NCI-H446 treated with DMSO at 0.1 percent for 48 hours (cell line): ENCODE data around the gene CYB5R4.
A peak's percentile ranks its signal among the peaks of the same experiment; 100 is the strongest.
"Not testable (repeated sequence)": the region's sequence is repeated elsewhere in the genome, so short reads cannot be mapped to it uniquely, and the experiment has no call there.

Source experiments
- DNase-seq: peaks from one replicate; lab custom pipeline; 2025; lab: John Stamatoyannopoulos, UW

Gene CYB5R4

GRCh38 chr6:83867043-83867442 is 7.6 kb downstream of the CYB5R4 start:
- DNase-seq = no peak

- no peak for DNase-seq
Measured at GRCh38 chr6:83867527-83868161, 8.2 kb downstream of the CYB5R4 start.

- DNase-seq = no peak
Measured at GRCh38 chr6:83868639-83869038, 9.2 kb downstream of the CYB5R4 start.

GRCh38 chr6:83870649-83871048 is 11.2 kb downstream of the CYB5R4 start:
- no peak for DNase-seq

GRCh38 chr6:83872386-83873118 is 13.1 kb downstream of the CYB5R4 start:
- no peak for DNase-seq

- DNase-seq = no peak
Measured at GRCh38 chr6:83873869-83874268, 14.4 kb downstream of the CYB5R4 start.

- DNase-seq = no peak
Measured at GRCh38 chr6:83875843-83876242, 16.4 kb downstream of the CYB5R4 start.

- DNase-seq = no peak
Measured at GRCh38 chr6:83878902-83879644, 19.6 kb downstream of the CYB5R4 start.

GRCh38 chr6:83879746-83880145 is 20.3 kb downstream of the CYB5R4 start:
- DNase-seq = no peak

- no peak for DNase-seq
Measured at GRCh38 chr6:83883240-83883639, 23.8 kb downstream of the CYB5R4 start.

- peak; percentile 34 for DNase-seq
Measured at GRCh38 chr6:83884523-83884922, 25.0 kb downstream of the CYB5R4 start.

GRCh38 chr6:83885984-83886383 is 26.5 kb downstream of the CYB5R4 start:
- no peak for DNase-seq

GRCh38 chr6:83889621-83890020 is 30.1 kb downstream of the CYB5R4 start:
- DNase-seq = no peak

- no peak for DNase-seq
Measured at GRCh38 chr6:83890520-83890919, 31.0 kb downstream of the CYB5R4 start.

GRCh38 chr6:83891586-83891985 is 32.1 kb downstream of the CYB5R4 start:
- DNase-seq = no peak

- no peak for DNase-seq
Measured at GRCh38 chr6:83893024-83893423, 33.5 kb downstream of the CYB5R4 start.

- DNase-seq = not testable (repeated sequence)
Measured at GRCh38 chr6:83897094-83897493, 37.6 kb downstream of the CYB5R4 start.

- DNase-seq = no peak
Measured at GRCh38 chr6:83901624-83902023, 42.1 kb downstream of the CYB5R4 start.

- DNase-seq = no peak
Measured at GRCh38 chr6:83904395-83904794, 44.9 kb downstream of the CYB5R4 start.

GRCh38 chr6:83905648-83906047 is 46.2 kb downstream of the CYB5R4 start:
- no peak for DNase-seq

GRCh38 chr6:83907623-83908390 is 48.3 kb downstream of the CYB5R4 start:
- not testable (repeated sequence) for DNase-seq

GRCh38 chr6:83908813-83909212 is 49.3 kb downstream of the CYB5R4 start:
- DNase-seq = no peak
